GM12878 (cell line): Measurements from ENCODE around the gene PSTPIP2. TPM values are rescaled to one million over a fixed set of nuclear protein-coding genes. Genes with fewer than 3 reads are reported as not detected.
A peak's percentile ranks its signal among the peaks of the same experiment; 100 is the strongest.

Source experiments
- ATAC-seq: fragments of 200-7000 bp; cut with Tn5 transposase; 3 replicates; pipeline ENCODE4 v1.9.1; 2020; ENCODE audit warnings: mild to moderate bottlenecking, moderate library complexity
- BruUV-seq: library from RNA; stranded (reverse); fragments of 400-500 nt; replicated peaks from 2 replicates; lab custom pipeline; 2021; lab: Mats Ljungman, UMichigan
- CTCF ChIA-PET: fragments of 300-600 bp; sonication (Branson Sonifier 250); formaldehyde crosslinking; extraction: SDS; loops from one replicate; lab custom pipeline; 2021; ENCODE audit warnings: inconsistent platforms; lab: Yijun Ruan, JAX
- POLR2A ChIA-PET: fragments of 350-600 bp; formaldehyde crosslinking; extraction: SDS; loops from one replicate; lab custom pipeline; 2021; ENCODE audit warnings: inconsistent platforms; lab: Charles Lee
- RAD21 ChIA-PET: fragments of 300-600 bp; sonication (Branson Sonifier 250); formaldehyde crosslinking; loops from one replicate; lab custom pipeline; 2023; ENCODE audit warnings: antibody characterized with exemption; ENCODE audit not compliant: unreplicated experiment; lab: Charles Lee
- SMC1A ChIA-PET: fragments of 300-600 bp; sonication (Branson Sonifier 250); formaldehyde crosslinking; loops from one replicate; lab custom pipeline; 2023; ENCODE audit not compliant: unreplicated experiment, uncharacterized antibody; lab: Charles Lee
- DNase-seq: peaks from one replicate; pipeline ENCODE4 v3.0.0-alpha.2; 2011; ENCODE audit warnings: low read depth, low spot score
- FAIRE-seq: peaks from 3 replicates; lab custom pipeline; 2011; peaks lifted over from hg19 to GRCh38; lab: Jason Lieb, UNC
- H2AFZ ChIP-seq: 2 replicates; pipeline ENCODE4 v1.6.0; 2011; ENCODE audit warnings: low read depth, low read length, control low read depth; ENCODE audit not compliant: control insufficient read depth
- H3K27ac ChIP-seq: 2 replicates; pipeline ENCODE4 v1.5.1; 2011; ENCODE audit warnings: control low read depth; ENCODE audit not compliant: control insufficient read depth, insufficient read depth
- H3K27me3 ChIP-seq, 2 experiments: replicated peaks in 1 of 2; 2 replicates each; pipeline versions ENCODE4 v1.6.0 to v1.6.1; 2011; ENCODE audit warnings: low read length in 1 of 2; ENCODE audit not compliant: control insufficient read depth in 2 of 2, insufficient read depth in 2 of 2
- H3K36me3 ChIP-seq, 2 experiments: 2 replicates each; pipeline ENCODE4 v1.5.1; 2011; ENCODE audit warnings: low read length in 1 of 2; ENCODE audit not compliant: control insufficient read depth in 2 of 2, insufficient read depth in 2 of 2
- H3K4me1 ChIP-seq: 2 replicates; pipeline ENCODE4 v1.6.1; 2011; ENCODE audit warnings: mild to moderate bottlenecking, low read length, moderate library complexity, mixed read lengths; ENCODE audit not compliant: control insufficient read depth, insufficient read depth
- H3K4me2 ChIP-seq: 2 replicates; pipeline ENCODE4 v1.6.0; 2011; ENCODE audit warnings: control low read depth; ENCODE audit not compliant: control insufficient read depth, insufficient read depth
- H3K4me3 ChIP-seq: fragments of 200-600 bp; sonication (generic); 2 replicates; pipeline ENCODE4 v1.5.1; 2016
- H3K79me2 ChIP-seq: 2 replicates; pipeline ENCODE4 v1.6.0; 2011; ENCODE audit warnings: low read length; ENCODE audit not compliant: control insufficient read depth, insufficient read depth
- H3K9ac ChIP-seq: 2 replicates; pipeline ENCODE4 v1.8.0; 2011; ENCODE audit warnings: low read length, control low read depth, mixed read lengths; ENCODE audit not compliant: control insufficient read depth, insufficient read depth
- H3K9me3 ChIP-seq: replicated peaks from 3 replicates; pipeline ENCODE4 v1.5.1; 2011; ENCODE audit warnings: mild to moderate bottlenecking, low read length; ENCODE audit not compliant: control insufficient read depth, insufficient read depth
- H4K20me1 ChIP-seq: 2 replicates; pipeline ENCODE4 v1.6.0; 2011; ENCODE audit not compliant: control insufficient read depth, insufficient read depth
- CBX3 ChIP-seq: fragments of 200-600 bp; sonication (generic); IDR thresholded peaks from 2 replicates; pipeline ENCODE4 v1.6.1; 2016; ENCODE audit warnings: low read depth, borderline replicate concordance
- CHD2 ChIP-seq: IDR thresholded peaks from 2 replicates; pipeline ENCODE4 v1.6.1; 2011; ENCODE audit warnings: low read depth, low read length, improper control_type of control experiment, borderline replicate concordance
- DPF2 ChIP-seq: fragments of 450-650 bp; IDR thresholded peaks from 2 replicates; pipeline ENCODE4 v1.6.1; 2017; ENCODE audit warnings: mild to moderate bottlenecking
- ESRRA ChIP-seq: IDR thresholded peaks from 2 replicates; pipeline ENCODE4 v1.6.1; 2012; ENCODE audit warnings: mild to moderate bottlenecking, low read length, improper control_type of control experiment
- HDAC6 ChIP-seq: fragments of 200-600 bp; sonication (generic); IDR thresholded peaks from one replicate; pipeline ENCODE4 v1.8.0; 2017; ENCODE audit warnings: antibody characterized with exemption; ENCODE audit not compliant: unreplicated experiment
- RCOR1 ChIP-seq: conservative IDR thresholded peaks from 2 replicates; pipeline ENCODE4 v1.6.1; 2012; ENCODE audit warnings: low read depth, low read length, improper control_type of control experiment
- TBL1XR1 ChIP-seq: IDR thresholded peaks from 2 replicates; pipeline ENCODE4 v1.6.1; 2012; ENCODE audit warnings: low read depth, low read length, improper control_type of control experiment
- WGBS: methylation state at CpG from one replicate; pipeline ENCODE4 v1.1.6; 2016; ENCODE audit warnings: low lambda C conversion rate; ENCODE audit not compliant: insufficient replicate concordance, insufficient coverage; ENCODE audit errors: missing lambda C conversion rate; 5-methylcytosine and 5-hydroxymethylcytosine counted together
- in situ Hi-C: fragments of 300-500 bp; cut with MboI; formaldehyde crosslinking; loops from 9 replicates; pipeline ENCODE4 v1.14.3; 2018; ENCODE audit warnings: mixed read lengths
- intact Hi-C: fragments of 100-400 bp; cut with micrococcal nuclease; formaldehyde crosslinking; loops from one replicate; pipeline ENCODE4 v1.14.2; 2022; ENCODE audit not compliant: unreplicated experiment
- polyA plus RNA-seq, 11 experiments: library from polyadenylated mRNA; depleted of rRNA in 4 of 11; unstranded in 6 of 11; stranded (reverse) in 5 of 11; fragments of >200 nt; fragmentation: Nextera tagmentation in 4 of 11; fragmentation: Illumina TruSeq in 1 of 11; extraction: Ambion mirVana in 4 of 11; extraction: Trizol in 1 of 11; gene quantifications; 1 replicate in 1 of 11; 2 replicates in 10 of 11; pipeline versions ENCODE4 v1.2.1 to v1.2.3, GENCODE V29; 2011 to 2016; ENCODE audit warnings: inconsistent platforms in 2 of 11, missing spikeins in 2 of 11, low read depth in 1 of 11
- total RNA-seq, 4 experiments: library from RNA; depleted of rRNA in 3 of 4; stranded (reverse); fragments of >200 nt in 3 of 4; fragmentation: Illumina TruSeq in 1 of 4; extraction: Trizol in 1 of 4; gene quantifications; 2 replicates each; pipeline versions ENCODE4 v1.2.1 to v1.2.3, GENCODE V29; 2013 to 2021
- TF ChIP-seq, protein P1 (sequence below): fragments of 450-650 bp; conservative IDR thresholded peaks from 2 replicates; pipeline ENCODE4 v1.6.1; 2017; ENCODE audit warnings: mild to moderate bottlenecking, moderate library complexity
- TF ChIP-seq, protein P2 (sequence below): fragments of 450-650 bp; IDR thresholded peaks from 2 replicates; pipeline ENCODE4 v1.6.1; 2018; ENCODE audit warnings: borderline replicate concordance, mild to moderate bottlenecking; ENCODE audit not compliant: partially characterized antibody
- TF ChIP-seq, protein P3 (sequence below): fragments of 450-650 bp; IDR thresholded peaks from 2 replicates; pipeline ENCODE4 v1.6.1; 2017; ENCODE audit warnings: mild to moderate bottlenecking, moderate library complexity

The PSTPIP2 gene
- total and polyA plus RNA-seq, 10 of the 15 experiments (the other 5 are each of a cell fraction or from before 2014, with no cell fraction given): 0.69 to 38.4 (median 24.7) TPM

DNA sequence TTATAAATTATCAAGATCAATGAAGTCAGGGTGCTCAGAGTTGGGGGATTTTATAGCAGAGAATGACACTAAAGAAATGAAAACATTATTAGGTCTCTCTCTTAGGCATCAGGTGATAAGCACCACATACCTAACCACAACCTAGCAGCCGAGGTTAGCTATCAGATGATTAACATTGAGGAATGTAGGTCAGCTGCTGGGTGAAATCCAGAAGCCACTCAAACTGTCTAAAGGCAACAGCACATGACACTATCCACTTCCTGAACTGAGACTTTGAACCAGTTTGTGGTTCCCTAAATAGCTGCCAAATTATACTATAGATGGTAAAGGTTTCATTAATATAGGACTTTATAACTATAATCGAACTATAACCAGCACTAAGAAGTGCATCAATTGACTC is 109.6 kb downstream of the PSTPIP2 start:
- intact Hi-C loops: no loop called here
- no peaks in the 10 kb centered on the region for H3K4me1 ChIP-seq
- no TSS peak for BruUV-seq
- H3K4me3 ChIP-seq: no peak overlapping the region
- RAD21 ChIA-PET: interaction anchor here (0.6 to 1.7 kb wide), 4 partner anchors 24 to 1961 kb away, joined by 3 to 4 read pairs (median 4); no protein-coding TSS in a partner anchor
- CTCF ChIA-PET: interaction anchor here (0.6 to 1.8 kb wide), 6 partner anchors 17 to 275 kb away, joined by 3 to 5 read pairs (median 4); no protein-coding TSS in a partner anchor
- no peak overlapping the region for H2AFZ ChIP-seq
- H3K36me3 ChIP-seq: no peaks in the 10 kb centered on the region
- no peaks in the 10 kb centered on the region for H4K20me1 ChIP-seq
- ATAC-seq (peak; percentile 65), FAIRE-seq (no peak), DNase-seq (peak; percentile 30)
- H3K4me2 ChIP-seq: no peak overlapping the region
- H3K79me2 ChIP-seq: peaks cover 10% of the 10 kb centered on the region
- no peak overlapping the region for H3K27ac ChIP-seq
- no peaks in the 10 kb centered on the region; the same call in 2 of the 3 replicates for H3K9me3 ChIP-seq
- no peaks in the 10 kb centered on the region for H3K27me3 ChIP-seq
- POLR2A ChIA-PET: interaction anchor here (0.9 kb wide), 1 partner anchor 21 kb away, joined by 3 read pairs; no protein-coding TSS in a partner anchor
- SMC1A ChIA-PET: interaction anchor here (0.6 to 3.2 kb wide), 7 partner anchors 17 to 274 kb away, joined by 3 to 15 read pairs (median 3); no protein-coding TSS in a partner anchor
- no peak overlapping the region for H3K9ac ChIP-seq
- WGBS: 51% methylated on average over 2 of the region's 2 CpGs
- in situ Hi-C loops: no loop called here
- TF ChIP-seq CBX3 (no peak), HDAC6 (no peak), CHD2 (peak; percentile 40; the same call in 1 of the 2 replicates), RCOR1 (no peak), TBL1XR1 (no peak), DPF2 (no peak), ESRRA (no peak)
- TF ChIP-seq, protein P1, sequence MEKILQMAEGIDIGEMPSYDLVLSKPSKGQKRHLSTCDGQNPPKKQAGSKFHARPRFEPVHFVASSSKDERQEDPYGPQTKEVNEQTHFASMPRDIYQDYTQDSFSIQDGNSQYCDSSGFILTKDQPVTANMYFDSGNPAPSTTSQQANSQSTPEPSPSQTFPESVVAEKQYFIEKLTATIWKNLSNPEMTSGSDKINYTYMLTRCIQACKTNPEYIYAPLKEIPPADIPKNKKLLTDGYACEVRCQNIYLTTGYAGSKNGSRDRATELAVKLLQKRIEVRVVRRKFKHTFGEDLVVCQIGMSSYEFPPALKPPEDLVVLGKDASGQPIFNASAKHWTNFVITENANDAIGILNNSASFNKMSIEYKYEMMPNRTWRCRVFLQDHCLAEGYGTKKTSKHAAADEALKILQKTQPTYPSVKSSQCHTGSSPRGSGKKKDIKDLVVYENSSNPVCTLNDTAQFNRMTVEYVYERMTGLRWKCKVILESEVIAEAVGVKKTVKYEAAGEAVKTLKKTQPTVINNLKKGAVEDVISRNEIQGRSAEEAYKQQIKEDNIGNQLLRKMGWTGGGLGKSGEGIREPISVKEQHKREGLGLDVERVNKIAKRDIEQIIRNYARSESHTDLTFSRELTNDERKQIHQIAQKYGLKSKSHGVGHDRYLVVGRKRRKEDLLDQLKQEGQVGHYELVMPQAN: no peak
- TF ChIP-seq, protein P2, sequence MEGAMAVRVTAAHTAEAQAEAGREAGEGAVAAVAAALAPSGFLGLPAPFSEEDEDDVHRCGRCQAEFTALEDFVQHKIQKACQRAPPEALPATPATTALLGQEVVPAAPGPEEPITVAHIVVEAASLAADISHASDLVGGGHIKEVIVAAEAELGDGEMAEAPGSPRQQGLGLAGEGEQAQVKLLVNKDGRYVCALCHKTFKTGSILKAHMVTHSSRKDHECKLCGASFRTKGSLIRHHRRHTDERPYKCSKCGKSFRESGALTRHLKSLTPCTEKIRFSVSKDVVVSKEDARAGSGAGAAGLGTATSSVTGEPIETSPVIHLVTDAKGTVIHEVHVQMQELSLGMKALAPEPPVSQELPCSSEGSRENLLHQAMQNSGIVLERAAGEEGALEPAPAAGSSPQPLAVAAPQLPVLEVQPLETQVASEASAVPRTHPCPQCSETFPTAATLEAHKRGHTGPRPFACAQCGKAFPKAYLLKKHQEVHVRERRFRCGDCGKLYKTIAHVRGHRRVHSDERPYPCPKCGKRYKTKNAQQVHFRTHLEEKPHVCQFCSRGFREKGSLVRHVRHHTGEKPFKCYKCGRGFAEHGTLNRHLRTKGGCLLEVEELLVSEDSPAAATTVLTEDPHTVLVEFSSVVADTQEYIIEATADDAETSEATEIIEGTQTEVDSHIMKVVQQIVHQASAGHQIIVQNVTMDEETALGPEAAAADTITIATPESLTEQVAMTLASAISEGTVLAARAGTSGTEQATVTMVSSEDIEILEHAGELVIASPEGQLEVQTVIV: no peak
- TF ChIP-seq, protein P3, sequence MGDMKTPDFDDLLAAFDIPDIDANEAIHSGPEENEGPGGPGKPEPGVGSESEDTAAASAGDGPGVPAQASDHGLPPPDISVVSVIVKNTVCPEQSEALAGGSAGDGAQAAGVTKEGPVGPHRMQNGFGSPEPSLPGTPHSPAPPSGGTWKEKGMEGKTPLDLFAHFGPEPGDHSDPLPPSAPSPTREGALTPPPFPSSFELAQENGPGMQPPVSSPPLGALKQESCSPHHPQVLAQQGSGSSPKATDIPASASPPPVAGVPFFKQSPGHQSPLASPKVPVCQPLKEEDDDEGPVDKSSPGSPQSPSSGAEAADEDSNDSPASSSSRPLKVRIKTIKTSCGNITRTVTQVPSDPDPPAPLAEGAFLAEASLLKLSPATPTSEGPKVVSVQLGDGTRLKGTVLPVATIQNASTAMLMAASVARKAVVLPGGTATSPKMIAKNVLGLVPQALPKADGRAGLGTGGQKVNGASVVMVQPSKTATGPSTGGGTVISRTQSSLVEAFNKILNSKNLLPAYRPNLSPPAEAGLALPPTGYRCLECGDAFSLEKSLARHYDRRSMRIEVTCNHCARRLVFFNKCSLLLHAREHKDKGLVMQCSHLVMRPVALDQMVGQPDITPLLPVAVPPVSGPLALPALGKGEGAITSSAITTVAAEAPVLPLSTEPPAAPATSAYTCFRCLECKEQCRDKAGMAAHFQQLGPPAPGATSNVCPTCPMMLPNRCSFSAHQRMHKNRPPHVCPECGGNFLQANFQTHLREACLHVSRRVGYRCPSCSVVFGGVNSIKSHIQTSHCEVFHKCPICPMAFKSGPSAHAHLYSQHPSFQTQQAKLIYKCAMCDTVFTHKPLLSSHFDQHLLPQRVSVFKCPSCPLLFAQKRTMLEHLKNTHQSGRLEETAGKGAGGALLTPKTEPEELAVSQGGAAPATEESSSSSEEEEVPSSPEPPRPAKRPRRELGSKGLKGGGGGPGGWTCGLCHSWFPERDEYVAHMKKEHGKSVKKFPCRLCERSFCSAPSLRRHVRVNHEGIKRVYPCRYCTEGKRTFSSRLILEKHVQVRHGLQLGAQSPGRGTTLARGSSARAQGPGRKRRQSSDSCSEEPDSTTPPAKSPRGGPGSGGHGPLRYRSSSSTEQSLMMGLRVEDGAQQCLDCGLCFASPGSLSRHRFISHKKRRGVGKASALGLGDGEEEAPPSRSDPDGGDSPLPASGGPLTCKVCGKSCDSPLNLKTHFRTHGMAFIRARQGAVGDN: no peak
